SK-N-SH (cell line): ENCODE results near the gene KIF25. TPM values are rescaled to one million over a fixed set of nuclear protein-coding genes. Genes with fewer than 3 reads are reported as not detected.

ENCODE experiments used
- CTCF ChIA-PET: fragments of 300-600, 350-600 bp; formaldehyde crosslinking; extraction: SDS; loops from one replicate; lab custom pipeline; 2021; lab: Yijun Ruan, JAX
- POLR2A ChIA-PET: fragments of 350-600 bp; sonication (Branson Sonifier 250); formaldehyde crosslinking; extraction: SDS; loops from one replicate; lab custom pipeline; 2020; ENCODE audit warnings: antibody characterized with exemption, inconsistent platforms; lab: Yijun Ruan, JAX
- DNase-seq: peaks from one replicate; pipeline ENCODE4 v3.0.0; 2012
- H2AFZ ChIP-seq: fragments of 200-600 bp; sonication (generic); 2 replicates; pipeline ENCODE4 v1.8.1; 2016; ENCODE audit warnings: antibody characterized with exemption, mild to moderate bottlenecking, low read depth
- H3F3A ChIP-seq: fragments of 200-600 bp; sonication (generic); replicated peaks from 2 replicates; pipeline ENCODE3; 2016; ENCODE audit warnings: antibody characterized with exemption, mild to moderate bottlenecking; ENCODE audit not compliant: insufficient read depth
- H3K27ac ChIP-seq, 2 experiments: fragments of 200-500 bp in 1 of 2; fragments of 200-600 bp in 1 of 2; sonication (Bioruptor generic) in 1 of 2; sonication (generic), shearing (Covaris generic) in 1 of 2; 2 replicates each; pipeline versions ENCODE4 v1.5.1 to v1.6.1; 2014 to 2016; ENCODE audit warnings: low read depth in 2 of 2, inconsistent platforms in 1 of 2, low read length in 1 of 2, mild to moderate bottlenecking in 1 of 2, mixed read lengths in 1 of 2
- H3K27me3 ChIP-seq: fragments of 200-600 bp; sonication (generic), shearing (Covaris generic); 2 replicates; pipeline ENCODE4 v1.6.1; 2016; ENCODE audit warnings: mixed run types; ENCODE audit not compliant: insufficient read depth
- H3K36me3 ChIP-seq, 2 experiments: fragments of 200-500 bp in 1 of 2; fragments of 200-600 bp in 1 of 2; sonication (Bioruptor generic) in 1 of 2; sonication (generic) in 1 of 2; replicated peaks in 1 of 2; 2 replicates each; pipeline versions ENCODE3 to v1.5.1; 2014 to 2016; ENCODE audit warnings: low read length in 1 of 2, mild to moderate bottlenecking in 1 of 2; ENCODE audit not compliant: insufficient read depth in 2 of 2, control insufficient read depth in 1 of 2
- H3K4me1 ChIP-seq, 2 experiments: fragments of 200-500 bp in 1 of 2; fragments of 200-600 bp in 1 of 2; sonication (Bioruptor generic) in 1 of 2; sonication (generic), shearing (Covaris generic) in 1 of 2; 2 replicates each; pipeline versions ENCODE4 v1.5.1 to v1.6.1; 2014 to 2016; ENCODE audit warnings: low read depth in 1 of 2, low read length in 1 of 2, mixed run types in 1 of 2; ENCODE audit not compliant: insufficient read depth in 2 of 2, control insufficient read depth in 1 of 2
- H3K4me2 ChIP-seq: fragments of 200-600 bp; sonication (generic), shearing (Covaris generic); 2 replicates; pipeline ENCODE4 v1.6.1; 2017; ENCODE audit warnings: mixed run types
- H3K4me3 ChIP-seq, 2 experiments: fragments of 200-500 bp in 1 of 2; fragments of 200-600 bp in 1 of 2; sonication (Bioruptor generic) in 1 of 2; sonication (generic), shearing (Covaris generic) in 1 of 2; 2 replicates each; pipeline versions ENCODE4 v1.5.1 to v1.8.1; 2014 to 2016; ENCODE audit warnings: low read depth in 2 of 2, inconsistent platforms in 1 of 2, low read length in 1 of 2, mild to moderate bottlenecking in 1 of 2, mixed read lengths in 1 of 2, moderate library complexity in 1 of 2
- H3K79me2 ChIP-seq: fragments of 200-600 bp; sonication (generic); 2 replicates; pipeline ENCODE4 v1.8.1; 2017; ENCODE audit warnings: mild to moderate bottlenecking; ENCODE audit not compliant: insufficient read depth
- H3K9ac ChIP-seq: fragments of 200-600 bp; sonication (generic); 2 replicates; pipeline ENCODE4 v1.6.1; 2017; ENCODE audit warnings: mixed run types
- H3K9me2 ChIP-seq: fragments of 200-600 bp; sonication (generic); 2 replicates; pipeline ENCODE4 v1.6.1; 2017; ENCODE audit warnings: mixed run types
- H3K9me3 ChIP-seq: fragments of 200-600 bp; sonication (generic); 2 replicates; pipeline ENCODE4 v1.6.1; 2017; ENCODE audit warnings: mixed run types, mild to moderate bottlenecking, moderate library complexity
- H4K20me1 ChIP-seq: fragments of 200-600 bp; sonication (generic); 2 replicates; pipeline ENCODE4 v1.6.1; 2017; ENCODE audit warnings: mild to moderate bottlenecking, mixed run types; ENCODE audit not compliant: insufficient read depth
- CHD2 ChIP-seq: fragments of 150-350 bp; IDR thresholded peaks from 2 replicates; pipeline ENCODE4 v1.6.1; 2018; ENCODE audit warnings: low read length; ENCODE audit not compliant: partially characterized antibody
- FOXJ3 ChIP-seq: sonication (generic); formaldehyde crosslinking; IDR thresholded peaks from 2 replicates; pipeline ENCODE4 v1.5.1; 2020; ENCODE audit warnings: mild to moderate bottlenecking, missing genetic modification reagents
- GABPA ChIP-seq: IDR thresholded peaks from 2 replicates; pipeline ENCODE4 v1.4.0; 2012; ENCODE audit warnings: low read depth, mild to moderate bottlenecking
- MEF2A ChIP-seq: IDR thresholded peaks from 2 replicates; pipeline ENCODE4 v1.4.0; 2012; ENCODE audit warnings: low read depth, borderline replicate concordance
- PBX3 ChIP-seq: IDR thresholded peaks from 2 replicates; pipeline ENCODE4; 2012
- RAD21 ChIP-seq: IDR thresholded peaks from 2 replicates; pipeline ENCODE4 v1.6.1; 2012; ENCODE audit warnings: mild to moderate bottlenecking, low read length
- REST ChIP-seq: IDR thresholded peaks from 2 replicates; pipeline ENCODE4 v1.6.1; 2012; ENCODE audit warnings: mild to moderate bottlenecking, low read depth, low read length, moderate library complexity
- RFX5 ChIP-seq: IDR thresholded peaks from 2 replicates; pipeline ENCODE4 v1.6.1; 2012; ENCODE audit warnings: mild to moderate bottlenecking, improper control_type of control experiment, low read length
- RXRA ChIP-seq: IDR thresholded peaks from 2 replicates; pipeline ENCODE4 v1.4.0; 2012; ENCODE audit warnings: low read depth, mild to moderate bottlenecking, borderline replicate concordance
- SIN3A ChIP-seq: IDR thresholded peaks from 2 replicates; pipeline ENCODE4 v1.6.1; 2012; ENCODE audit warnings: low read depth, mild to moderate bottlenecking, low read length, moderate library complexity, borderline replicate concordance
- SMC3 ChIP-seq: IDR thresholded peaks from 2 replicates; pipeline ENCODE4 v1.6.1; 2012; ENCODE audit warnings: low read depth, low read length, improper control_type of control experiment
- TCF12 ChIP-seq: IDR thresholded peaks from 2 replicates; pipeline ENCODE4 v1.4.0; 2012
- USF2 ChIP-seq: fragments of 150-350 bp; IDR thresholded peaks from 2 replicates; pipeline ENCODE4 v1.6.1; 2017; ENCODE audit warnings: antibody characterized with exemption, low read length, low read depth, borderline replicate concordance
- ZBTB33 ChIP-seq: IDR thresholded peaks from 2 replicates; pipeline ENCODE4 v1.4.0; 2012; ENCODE audit warnings: low read depth, borderline replicate concordance
- WGBS: methylation state at CpG from one replicate; pipeline ENCODE4 v1.1.6; 2017; ENCODE audit warnings: low lambda C conversion rate; 5-methylcytosine and 5-hydroxymethylcytosine counted together
- polyA plus RNA-seq, 3 experiments: library from polyadenylated mRNA; depleted of rRNA; stranded (reverse); fragments of >200 nt; gene quantifications; 2 replicates each; pipeline ENCODE4 v1.2.3, GENCODE V29; 2012

KIF25 gene
- polyA plus RNA-seq, 1 of the 3 experiments (the other 2 are of a cell fraction) = not detected

GRCh38 chr6:168084465-168085160 lies 87.1 kb downstream of the KIF25 start:
- Histone ChIP-seq H3K9me3 (no peaks in the 10 kb centered on the region), H3F3A (no peaks in the 10 kb centered on the region), H3K4me2 (no peak overlapping the region), H2AFZ (no peak overlapping the region), H3K9me2 (no peaks in the 10 kb centered on the region), H3K27me3 (no peaks in the 10 kb centered on the region), H3K36me3 (no peaks in the 10 kb centered on the region), H3K4me1 (no peaks in the 10 kb centered on the region; a peak in 1 of 4 replicates), H3K27ac (no peak overlapping the region), H3K79me2 (no peaks in the 10 kb centered on the region), H4K20me1 (no peaks in the 10 kb centered on the region), H3K9ac (no peak overlapping the region), H3K4me3 (no peak overlapping the region)
- ChIA-PET POLR2A (no interaction called here), CTCF (no interaction called here)
- no peak for DNase-seq
- no peak for TF ChIP-seq ZBTB33
- TF ChIP-seq RFX5 = no peak
- TF ChIP-seq MEF2A = no peak
- TF ChIP-seq FOXJ3 (CRISPR knock-in tag) = no peak
- TF ChIP-seq GABPA = no peak
- no peak for TF ChIP-seq CHD2
- TF ChIP-seq PBX3 = no peak
- TF ChIP-seq TCF12 = no peak
- TF ChIP-seq SMC3 = no peak
- no peak for TF ChIP-seq SIN3A
- TF ChIP-seq USF2 = no peak
- TF ChIP-seq RXRA = no peak
- TF ChIP-seq RAD21 = no peak
- TF ChIP-seq REST = no peak
- WGBS = 76% methylated on average over 7 of the region's 19 CpGs
